K562 (cell line): ENCODE results near the gene RFX7. TPM values are rescaled to one million over a fixed set of nuclear protein-coding genes. Genes with fewer than 3 reads are reported as not detected.

Experiments
- ATAC-seq: fragments of 200-7000 bp; cut with Tn5 transposase; 3 replicates; pipeline ENCODE4 v1.9.1; 2020; ENCODE audit warnings: moderate library complexity
- BruUV-seq: library from RNA; stranded (reverse); fragments of 400-500 nt; replicated peaks from 2 replicates; lab custom pipeline; 2021; lab: Mats Ljungman, UMichigan
- CTCF ChIA-PET: fragments of 300-600 bp; formaldehyde crosslinking; extraction: SDS; loops from one replicate; lab custom pipeline; 2021; ENCODE audit warnings: low intra/inter-chr PET ratio; lab: Yijun Ruan, JAX
- POLR2A ChIA-PET: fragments of 300-600, 350-650 bp; sonication (Branson Sonifier 250); formaldehyde crosslinking; extraction: SDS; loops from one replicate; lab custom pipeline; 2021; ENCODE audit warnings: antibody characterized with exemption, inconsistent platforms; lab: Yijun Ruan, JAX
- DNase-seq, 4 experiments: peaks; one replicate each; pipeline versions ENCODE4 v3.0.0 to v3.0.0-alpha.2; 2011 to 2018; ENCODE audit warnings: low spot score in 3 of 4, mixed read lengths in 3 of 4; ENCODE audit errors: extremely low read depth in 1 of 4
- FAIRE-seq: peaks from 2 replicates; lab custom pipeline; 2011; peaks lifted over from hg19 to GRCh38; lab: Jason Lieb, UNC
- H2AFZ ChIP-seq: 2 replicates; pipeline ENCODE4 v1.6.0; 2011; ENCODE audit warnings: low read depth, low read length, control low read depth, inconsistent platforms
- H3K27ac ChIP-seq: fragments of 200-600 bp; 3 replicates; pipeline ENCODE4 v1.8.0; 2011; ENCODE audit warnings: low read depth, mild to moderate bottlenecking, control low read depth, inconsistent platforms, low read length, moderate library complexity, mixed read lengths; ENCODE audit errors: extremely low read depth
- H3K27me3 ChIP-seq, 2 experiments: fragments of 300-600 bp in 1 of 2; 2 replicates in 1 of 2; 3 replicates in 1 of 2; pipeline versions ENCODE4 v1.6.0 to v1.8.0; 2011; ENCODE audit warnings: inconsistent platforms in 2 of 2, low read length in 2 of 2, mild to moderate bottlenecking in 1 of 2, mixed read lengths in 1 of 2, moderate library complexity in 1 of 2; ENCODE audit not compliant: control insufficient read depth in 2 of 2, insufficient read depth in 2 of 2
- H3K36me3 ChIP-seq: fragments of 300-600 bp; 3 replicates; pipeline ENCODE4 v1.8.0; 2011; ENCODE audit warnings: mild to moderate bottlenecking, low read length, inconsistent platforms; ENCODE audit not compliant: control insufficient read depth, insufficient read depth
- H3K4me1 ChIP-seq, 2 experiments: fragments of 200-600 bp in 1 of 2; replicated peaks in 1 of 2; 2 replicates in 1 of 2; 3 replicates in 1 of 2; pipeline versions ENCODE4 v1.5.1 to v1.8.0; 2011; ENCODE audit warnings: inconsistent platforms in 2 of 2, low read length in 2 of 2, mild to moderate bottlenecking in 1 of 2, mixed read lengths in 1 of 2, moderate library complexity in 1 of 2; ENCODE audit not compliant: control insufficient read depth in 2 of 2, insufficient read depth in 2 of 2
- H3K4me2 ChIP-seq: 2 replicates; pipeline ENCODE4 v1.6.1; 2011; ENCODE audit warnings: low read length, control low read depth, inconsistent platforms, mixed read lengths; ENCODE audit not compliant: insufficient read depth
- H3K4me3 ChIP-seq: fragments of 200-600 bp; sonication (generic), shearing (Covaris generic); 2 replicates; pipeline ENCODE4 v1.5.1; 2016; ENCODE audit warnings: control low read depth, inconsistent platforms
- H3K79me2 ChIP-seq: fragments of 200-600 bp; 3 replicates; pipeline ENCODE4 v1.8.0; 2011; ENCODE audit warnings: low read length, inconsistent platforms; ENCODE audit not compliant: control insufficient read depth, insufficient read depth
- H3K9ac ChIP-seq, 2 experiments: 2 replicates each; pipeline versions ENCODE4 v1.6.0 to v1.6.1; 2011; ENCODE audit warnings: low read depth in 2 of 2, low read length in 2 of 2, control low read depth in 1 of 2, inconsistent platforms in 1 of 2, mild to moderate bottlenecking in 1 of 2, mixed read lengths in 1 of 2; ENCODE audit not compliant: insufficient read depth in 1 of 2
- H3K9me1 ChIP-seq: one replicate; pipeline ENCODE4 v1.6.0; 2011; ENCODE audit warnings: inconsistent platforms, mild to moderate bottlenecking, low read length, moderate library complexity; ENCODE audit not compliant: control insufficient read depth, insufficient read depth
- H3K9me3 ChIP-seq: replicated peaks from 2 replicates; pipeline ENCODE4 v1.5.1; 2011; ENCODE audit warnings: low read depth, low read length, inconsistent platforms; ENCODE audit not compliant: control insufficient read depth, insufficient read depth
- H4K20me1 ChIP-seq: replicated peaks from 2 replicates; pipeline ENCODE4 v1.6.1; 2011; ENCODE audit warnings: low read length, inconsistent platforms, mixed read lengths; ENCODE audit not compliant: control insufficient read depth, insufficient read depth
- ZNF316 ChIP-seq: fragments of 450-650 bp; IDR thresholded peaks from 2 replicates; pipeline ENCODE4 v1.6.1; 2016
- WGBS: fragments of 100-300 bp; shearing (Covaris generic); methylation state at CpG from one replicate; pipeline ENCODE4 v1.1.6; 2016; ENCODE audit warnings: low coverage, mixed read lengths; ENCODE audit not compliant: insufficient coverage; ENCODE audit errors: missing lambda C conversion rate; 5-methylcytosine and 5-hydroxymethylcytosine counted together
- in situ Hi-C: fragments of 300-500 bp; cut with MboI; formaldehyde crosslinking; loops from 4 replicates; pipeline ENCODE4 v1.15.0; 2018; ENCODE audit warnings: inconsistent platforms, mixed read lengths
- intact Hi-C: fragments of 100-400 bp; cut with micrococcal nuclease; formaldehyde crosslinking; loops from 2 replicates; pipeline ENCODE4 v1.14.2; 2022
- polyA plus RNA-seq, 8 experiments: library from polyadenylated mRNA; depleted of rRNA in 4 of 8; stranded (reverse) in 5 of 8; unstranded in 3 of 8; fragments of >200 nt; fragmentation: Nextera tagmentation in 2 of 8; fragmentation: Illumina TruSeq in 1 of 8; extraction: Ambion mirVana in 2 of 8; extraction: Trizol in 1 of 8; gene quantifications; 2 replicates each; pipeline versions ENCODE4 v1.2.1 to v1.2.3, GENCODE V29; 2011 to 2014; ENCODE audit warnings: inconsistent platforms in 1 of 8, missing spikeins in 1 of 8
- total RNA-seq, 7 experiments: library from RNA; depleted of rRNA in 6 of 7; stranded (reverse); fragments of >200 nt in 6 of 7; fragmentation: Illumina TruSeq in 2 of 7; extraction: Trizol in 2 of 7; gene quantifications; 2 replicates each; pipeline versions ENCODE4 v1.2.1 to v1.2.3, GENCODE V29; 2011 to 2021; ENCODE audit warnings: low replicate concordance in 1 of 7
- TF ChIP-seq, protein P1 (sequence below): fragments of 250-450 bp; sonication (Bioruptor Pico); IDR thresholded peaks from 2 replicates; pipeline ENCODE4 v1.8.0; 2021; ENCODE audit warnings: borderline replicate concordance, mild to moderate bottlenecking, moderate library complexity; ENCODE audit not compliant: poor library complexity, severe bottlenecking
- TF ChIP-seq, protein P2 (sequence below): sonication (generic); formaldehyde crosslinking; IDR thresholded peaks from 2 replicates; pipeline ENCODE4 v1.8.0; 2022; ENCODE audit warnings: mild to moderate bottlenecking, missing genetic modification reagents, borderline replicate concordance

The RFX7 gene
- total and polyA plus RNA-seq, 9 of the 15 experiments (the other 6 are each of a cell fraction or from before 2014, with no cell fraction given): 2.4 to 17.9 (median 6.3) TPM

DNA sequence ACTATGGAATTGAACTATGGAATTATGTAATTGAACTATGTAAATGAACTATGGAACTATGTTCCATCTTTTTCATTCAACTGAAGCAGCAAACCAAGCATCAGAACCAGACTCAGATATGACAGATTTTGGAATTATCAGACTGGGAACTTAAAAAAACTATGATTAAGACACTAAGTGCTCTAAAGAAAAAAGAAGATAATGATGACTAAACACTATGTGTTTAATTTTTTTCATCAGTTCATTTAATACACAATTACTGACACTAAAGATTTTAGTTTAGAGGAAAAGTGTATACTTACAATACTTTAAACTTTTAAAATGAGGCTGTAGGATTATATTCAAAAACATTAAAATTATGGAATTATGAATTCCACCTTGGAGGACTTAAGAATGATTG is 15.3 kb downstream of the RFX7 start:
- H3K79me2 ChIP-seq: peaks cover 39% of the 10 kb centered on the region
- TF ChIP-seq, protein P1, sequence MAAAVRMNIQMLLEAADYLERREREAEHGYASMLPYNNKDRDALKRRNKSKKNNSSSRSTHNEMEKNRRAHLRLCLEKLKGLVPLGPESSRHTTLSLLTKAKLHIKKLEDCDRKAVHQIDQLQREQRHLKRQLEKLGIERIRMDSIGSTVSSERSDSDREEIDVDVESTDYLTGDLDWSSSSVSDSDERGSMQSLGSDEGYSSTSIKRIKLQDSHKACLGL: no peak
- TF ChIP-seq ZNF316: peak; percentile 71
- CTCF ChIA-PET: no interaction called here
- no peak overlapping the region for H3K4me2 ChIP-seq
- no peak overlapping the region for H3K27ac ChIP-seq
- H3K4me1 ChIP-seq: no peaks in the 10 kb centered on the region
- in situ Hi-C loops (no loop called here), intact Hi-C loops (no loop called here)
- no peaks in the 10 kb centered on the region for H3K9me1 ChIP-seq
- POLR2A ChIA-PET: no interaction called here
- FAIRE-seq: no peak
- peaks cover 22% of the 10 kb centered on the region; the same call in 2 of the 3 replicates for H3K36me3 ChIP-seq
- H3K9ac ChIP-seq: no peak overlapping the region
- H3K27me3 ChIP-seq: no peaks in the 10 kb centered on the region
- no peak for ATAC-seq
- DNase-seq: no peak
- no peak overlapping the region for H2AFZ ChIP-seq
- BruUV-seq: no TSS peak
- no peaks in the 10 kb centered on the region for H4K20me1 ChIP-seq
- peaks cover 15% of the 10 kb centered on the region for H3K9me3 ChIP-seq
- no peak overlapping the region for H3K4me3 ChIP-seq

GRCh38 chr15:56227780-56228179 is 15.9 kb downstream of the RFX7 start:
- TF ChIP-seq, protein P2, sequence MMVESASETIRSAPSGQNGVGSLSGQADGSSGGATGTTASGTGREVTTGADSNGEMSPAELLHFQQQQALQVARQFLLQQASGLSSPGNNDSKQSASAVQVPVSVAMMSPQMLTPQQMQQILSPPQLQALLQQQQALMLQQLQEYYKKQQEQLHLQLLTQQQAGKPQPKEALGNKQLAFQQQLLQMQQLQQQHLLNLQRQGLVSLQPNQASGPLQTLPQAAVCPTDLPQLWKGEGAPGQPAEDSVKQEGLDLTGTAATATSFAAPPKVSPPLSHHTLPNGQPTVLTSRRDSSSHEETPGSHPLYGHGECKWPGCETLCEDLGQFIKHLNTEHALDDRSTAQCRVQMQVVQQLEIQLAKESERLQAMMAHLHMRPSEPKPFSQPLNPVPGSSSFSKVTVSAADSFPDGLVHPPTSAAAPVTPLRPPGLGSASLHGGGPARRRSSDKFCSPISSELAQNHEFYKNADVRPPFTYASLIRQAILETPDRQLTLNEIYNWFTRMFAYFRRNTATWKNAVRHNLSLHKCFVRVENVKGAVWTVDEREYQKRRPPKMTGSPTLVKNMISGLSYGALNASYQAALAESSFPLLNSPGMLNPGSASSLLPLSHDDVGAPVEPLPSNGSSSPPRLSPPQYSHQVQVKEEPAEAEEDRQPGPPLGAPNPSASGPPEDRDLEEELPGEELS (CRISPR knock-in tag): no peak
- no peaks in the 10 kb centered on the region for H3K9me1 ChIP-seq
- H3K9me3 ChIP-seq: peaks cover 15% of the 10 kb centered on the region
- 97% methylated on average over 2 of the region's 2 CpGs for WGBS
- H3K79me2 ChIP-seq: peaks cover 42% of the 10 kb centered on the region
- in situ Hi-C loops (no loop called here), intact Hi-C loops (no loop called here)
- no peak for DNase-seq
- H3K4me1 ChIP-seq: no peaks in the 10 kb centered on the region
- no peak overlapping the region for H3K4me3 ChIP-seq
- POLR2A ChIA-PET: no interaction called here
- H3K36me3 ChIP-seq: peaks cover 22% of the 10 kb centered on the region; the same call in 2 of the 3 replicates
- no peak overlapping the region for H3K27ac ChIP-seq
- CTCF ChIA-PET: no interaction called here
- no peaks in the 10 kb centered on the region for H4K20me1 ChIP-seq
- no peak for FAIRE-seq
- H3K27me3 ChIP-seq: no peaks in the 10 kb centered on the region
- no peak for ATAC-seq
- no TSS peak for BruUV-seq
- H2AFZ ChIP-seq: no peak overlapping the region
- no peak overlapping the region for H3K4me2 ChIP-seq
- H3K9ac ChIP-seq: no peak overlapping the region
